ENCODE data around the gene KCNIP1.

KCNIP1 gene

DNA sequence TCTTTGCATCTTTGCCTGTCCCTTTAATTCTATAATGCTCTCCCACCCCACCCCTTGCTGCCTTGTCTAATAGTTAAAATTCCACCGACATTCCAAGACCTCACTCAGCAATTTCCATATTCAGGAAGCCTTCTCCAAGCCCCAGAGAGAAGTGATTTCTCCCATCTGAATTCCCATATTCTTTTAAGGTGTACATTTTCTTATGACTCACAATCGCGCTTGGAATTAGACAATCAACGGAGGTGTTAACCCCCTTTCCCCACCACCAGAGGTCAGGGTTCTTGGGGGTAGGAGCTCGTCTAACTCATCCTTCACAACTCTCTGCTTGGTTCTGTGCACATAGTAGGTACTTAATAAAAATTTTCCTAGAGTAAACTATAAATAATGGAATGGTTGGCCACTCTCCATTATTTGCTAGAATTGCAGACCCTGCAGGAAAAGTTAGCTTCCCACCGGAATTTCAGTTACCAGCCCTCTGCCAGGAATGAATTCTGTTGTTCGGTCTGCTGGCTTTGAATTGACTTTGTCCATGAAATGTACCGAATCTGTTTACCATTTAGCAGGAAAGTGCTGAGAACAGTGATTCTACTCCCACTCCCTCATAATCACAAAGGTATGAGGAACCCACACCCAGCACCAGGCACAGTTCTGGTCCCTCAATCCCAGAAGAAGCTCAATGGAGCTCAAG lies 5.0 kb downstream of the KCNIP1 start:
- no peak for DNase-seq (ENCODE audit: low read depth in 1 of 2, low spot score in 1 of 2)
- Histone ChIP-seq H3K27me3 (ENCODE audit: insufficient read depth, poor library complexity, severe bottlenecking) (peaks cover 9% of the 10 kb centered on the region), H3K27ac (replicated peaks) (no peak overlapping the region), H3K4me3 (replicated peaks; ENCODE audit: insufficient read depth, low read length) (no peak overlapping the region)
- TF ChIP-seq GABPA (IDR thresholded peaks at IDR 0.05; ENCODE audit: low read depth) (no peak), SPI1 (IDR thresholded peaks at IDR 0.05; ENCODE audit: borderline replicate concordance, low read depth) (no peak), REST (IDR thresholded peaks at IDR 0.05; ENCODE audit: insufficient replicate concordance, low read depth) (no peak), POLR2AphosphoS5 (IDR thresholded peaks at IDR 0.05; ENCODE audit: low read depth) (no peak)
- TF ChIP-seq, protein P1, sequence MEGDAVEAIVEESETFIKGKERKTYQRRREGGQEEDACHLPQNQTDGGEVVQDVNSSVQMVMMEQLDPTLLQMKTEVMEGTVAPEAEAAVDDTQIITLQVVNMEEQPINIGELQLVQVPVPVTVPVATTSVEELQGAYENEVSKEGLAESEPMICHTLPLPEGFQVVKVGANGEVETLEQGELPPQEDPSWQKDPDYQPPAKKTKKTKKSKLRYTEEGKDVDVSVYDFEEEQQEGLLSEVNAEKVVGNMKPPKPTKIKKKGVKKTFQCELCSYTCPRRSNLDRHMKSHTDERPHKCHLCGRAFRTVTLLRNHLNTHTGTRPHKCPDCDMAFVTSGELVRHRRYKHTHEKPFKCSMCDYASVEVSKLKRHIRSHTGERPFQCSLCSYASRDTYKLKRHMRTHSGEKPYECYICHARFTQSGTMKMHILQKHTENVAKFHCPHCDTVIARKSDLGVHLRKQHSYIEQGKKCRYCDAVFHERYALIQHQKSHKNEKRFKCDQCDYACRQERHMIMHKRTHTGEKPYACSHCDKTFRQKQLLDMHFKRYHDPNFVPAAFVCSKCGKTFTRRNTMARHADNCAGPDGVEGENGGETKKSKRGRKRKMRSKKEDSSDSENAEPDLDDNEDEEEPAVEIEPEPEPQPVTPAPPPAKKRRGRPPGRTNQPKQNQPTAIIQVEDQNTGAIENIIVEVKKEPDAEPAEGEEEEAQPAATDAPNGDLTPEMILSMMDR (IDR thresholded peaks at IDR 0.05; ENCODE audit: insufficient read depth, low read length) = no peak

- TF ChIP-seq, protein P1 (IDR thresholded peaks at IDR 0.05; ENCODE audit: insufficient read depth, low read length) = no peak
- TF ChIP-seq REST (IDR thresholded peaks at IDR 0.05; ENCODE audit: insufficient replicate concordance, low read depth) = no peak
- TF ChIP-seq POLR2AphosphoS5 (IDR thresholded peaks at IDR 0.05; ENCODE audit: low read depth) = no peak
- TF ChIP-seq SPI1 (IDR thresholded peaks at IDR 0.05; ENCODE audit: borderline replicate concordance, low read depth) = no peak
- no peak for TF ChIP-seq GABPA (IDR thresholded peaks at IDR 0.05; ENCODE audit: low read depth)
- H3K27ac ChIP-seq (replicated peaks) = no peak overlapping the region
- no peak for DNase-seq (ENCODE audit: low read depth in 1 of 2, low spot score in 1 of 2)
- H3K4me3 ChIP-seq (replicated peaks; ENCODE audit: insufficient read depth, low read length) = no peak overlapping the region
- peaks cover 7% of the 10 kb centered on the region for H3K27me3 ChIP-seq (ENCODE audit: insufficient read depth, poor library complexity, severe bottlenecking)
Measured at GRCh38 chr5:170509348-170509660, 5.5 kb downstream of the KCNIP1 start.

DNA sequence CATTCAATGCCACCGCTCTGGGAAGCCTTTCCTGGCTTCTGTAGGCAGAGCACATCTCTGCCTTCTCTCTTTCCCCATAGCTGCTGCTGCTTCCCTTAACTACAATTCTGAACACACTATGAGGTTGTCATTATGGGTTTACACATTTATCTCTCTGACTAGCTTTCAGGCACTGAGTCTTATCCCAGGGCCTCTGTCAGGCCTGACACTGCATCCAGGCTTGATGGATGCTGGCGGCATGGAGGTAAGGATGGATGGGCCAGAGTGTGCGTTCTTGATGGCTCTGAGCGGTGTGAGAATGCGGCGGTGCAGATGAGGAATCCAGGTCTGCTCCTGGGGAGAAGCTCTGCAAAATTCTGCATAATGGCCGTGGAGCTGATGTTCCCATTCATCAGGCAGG lies 6.3 kb downstream of the KCNIP1 start:
- no peak overlapping the region for H3K27ac ChIP-seq (replicated peaks)
- TF ChIP-seq SPI1 (IDR thresholded peaks at IDR 0.05; ENCODE audit: borderline replicate concordance, low read depth) (no peak), GABPA (IDR thresholded peaks at IDR 0.05; ENCODE audit: low read depth) (no peak), REST (IDR thresholded peaks at IDR 0.05; ENCODE audit: insufficient replicate concordance, low read depth) (no peak), POLR2AphosphoS5 (IDR thresholded peaks at IDR 0.05; ENCODE audit: low read depth) (no peak)
- TF ChIP-seq, protein P1 (IDR thresholded peaks at IDR 0.05; ENCODE audit: insufficient read depth, low read length) = no peak
- no peak overlapping the region for H3K4me3 ChIP-seq (replicated peaks; ENCODE audit: insufficient read depth, low read length)
- DNase-seq (ENCODE audit: low read depth in 1 of 2, low spot score in 1 of 2) = no peak
- no peaks in the 10 kb centered on the region for H3K27me3 ChIP-seq (ENCODE audit: insufficient read depth, poor library complexity, severe bottlenecking)

Measured in HL-60 (cell line).